ENCODE data around the gene INTS1.

DNA sequence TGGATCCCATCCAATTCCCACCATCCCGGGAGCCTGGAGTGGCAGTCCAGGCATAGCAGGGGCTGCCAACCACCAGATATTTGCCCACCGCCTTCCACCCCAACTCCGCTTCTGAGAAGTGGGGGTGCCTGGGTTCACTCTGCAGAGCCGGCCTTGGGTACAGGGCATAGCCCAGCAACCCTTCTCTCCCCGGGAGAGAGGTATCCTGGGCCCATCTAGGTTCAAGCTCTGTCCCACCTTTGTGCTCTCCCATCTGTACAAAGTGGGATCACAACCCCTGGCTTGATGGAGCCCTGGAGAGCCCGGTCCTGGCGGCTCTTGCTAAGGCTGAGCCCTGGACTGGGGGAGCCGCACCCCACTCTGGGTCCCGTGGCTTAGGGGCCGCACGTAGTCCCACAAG lies 57.1 kb downstream of the INTS1 start:
- TF ChIP-seq POLR2AphosphoS5 (IDR thresholded peaks at IDR 0.05; ENCODE audit: borderline replicate concordance, low read depth, low read length), result no peak
- no peak for TF ChIP-seq EZH2 (IDR thresholded peaks at IDR 0.05)
- no peak for TF ChIP-seq FOXP2 (optimal IDR thresholded peaks at IDR 0.05; ENCODE audit: control extremely low read depth, extremely low read length, insufficient read depth)
